ENCODE data around the gene ADAMTS9.

GRCh38 chr3:64667887-64668581 lies 19.8 kb downstream of the ADAMTS9 start:
- no peak for TF ChIP-seq CTCF (IDR thresholded peaks at IDR 0.05)
- no peak for TF ChIP-seq POLR2A (IDR thresholded peaks at IDR 0.05)
- no peak for TF ChIP-seq POLR2AphosphoS5 (IDR thresholded peaks at IDR 0.05)

Data from prostate gland (tissue), 2 donors.